Measurements from ENCODE around the gene DMXL2. TPM values are rescaled to one million over a fixed set of nuclear protein-coding genes. Genes with fewer than 3 reads are reported as not detected.
"Not testable (repeated sequence)": the region's sequence is repeated elsewhere in the genome, so short reads cannot be mapped to it uniquely, and the experiment has no call there.

Gene DMXL2
- total RNA-seq: 8.0 TPM
- long read RNA-seq, partial matches to known transcripts: 2 of 4 reads
- long read RNA-seq, other reads (novel, unspliced or antisense): 1 of 4 reads

GRCh38 chr15:51622604-51623370 lies at the start of gene DMXL2:
Gene DMXL2 (minus strand): TSS chr15:51622771. CDS start chr15:51622545, 226 bp downstream.
- intact Hi-C loops (cut with DNase I): loop anchor here (10.0 kb wide), 1 partner anchor 102 kb away; no protein-coding TSS in a partner anchor
- DNase-seq (ENCODE audit: low spot score): peak; percentile 92

- intact Hi-C loops (cut with DNase I): no loop called here
- DNase-seq (ENCODE audit: low spot score): no peak
Observed at GRCh38 chr15:51672155-51672687, 49.6 kb upstream of the DMXL2 start.

GRCh38 chr15:51669381-51669780 lies 46.8 kb upstream of the DMXL2 start:
- DNase-seq (ENCODE audit: low spot score): no peak
- intact Hi-C loops (cut with DNase I): no loop called here

- intact Hi-C loops (cut with DNase I): no loop called here
- DNase-seq (ENCODE audit: low spot score): no peak
Observed at GRCh38 chr15:51668446-51668845, 45.9 kb upstream of the DMXL2 start.

- intact Hi-C loops (cut with DNase I): no loop called here
- no peak for DNase-seq (ENCODE audit: low spot score)
Observed at GRCh38 chr15:51667478-51667877, 44.9 kb upstream of the DMXL2 start.

- intact Hi-C loops (cut with DNase I): no loop called here
Observed at GRCh38 chr15:51661072-51661471, 38.5 kb upstream of the DMXL2 start.

GRCh38 chr15:51658664-51659063 lies 36.1 kb upstream of the DMXL2 start:
- no peak for DNase-seq (ENCODE audit: low spot score)
- intact Hi-C loops (cut with DNase I): no loop called here

More at GRCh38 chr15:51661072-51661471, 38.5 kb upstream of the DMXL2 start:
- no peak for DNase-seq (ENCODE audit: low spot score)

GRCh38 chr15:51655401-51656057 lies 33.0 kb upstream of the DMXL2 start:
- DNase-seq (ENCODE audit: low spot score); intact Hi-C loops (cut with DNase I): not testable (repeated sequence)

GRCh38 chr15:51652084-51652668 lies 29.6 kb upstream of the DMXL2 start:
- intact Hi-C loops (cut with DNase I): no loop called here
- DNase-seq (ENCODE audit: low spot score): no peak

GRCh38 chr15:51649659-51650521 lies 27.3 kb upstream of the DMXL2 start:
- no peak for DNase-seq (ENCODE audit: low spot score)
- intact Hi-C loops (cut with DNase I): loop anchor here (2.0 kb wide), 1 partner anchor 127 kb away; no protein-coding TSS in a partner anchor

- intact Hi-C loops (cut with DNase I): not testable (repeated sequence)
Observed at GRCh38 chr15:51648643-51649042, 26.1 kb upstream of the DMXL2 start.

GRCh38 chr15:51648101-51648500 lies 25.5 kb upstream of the DMXL2 start:
- DNase-seq (ENCODE audit: low spot score); intact Hi-C loops (cut with DNase I): not testable (repeated sequence)

More at GRCh38 chr15:51648643-51649042, 26.1 kb upstream of the DMXL2 start:
- not testable (repeated sequence) for DNase-seq (ENCODE audit: low spot score)

- DNase-seq (ENCODE audit: low spot score): no peak
- intact Hi-C loops (cut with DNase I): no loop called here
Observed at GRCh38 chr15:51647128-51647562, 24.6 kb upstream of the DMXL2 start.

GRCh38 chr15:51642696-51643095 lies 20.1 kb upstream of the DMXL2 start:
- intact Hi-C loops (cut with DNase I): no loop called here
- no peak for DNase-seq (ENCODE audit: low spot score)

GRCh38 chr15:51641490-51642130 lies 19.0 kb upstream of the DMXL2 start:
- no peak for DNase-seq (ENCODE audit: low spot score)
- intact Hi-C loops (cut with DNase I): no loop called here

GRCh38 chr15:51634591-51635198 lies 12.1 kb upstream of the DMXL2 start:
- no peak for DNase-seq (ENCODE audit: low spot score)
- intact Hi-C loops (cut with DNase I): no loop called here

- intact Hi-C loops (cut with DNase I): loop anchor here (10.0 kb wide), 1 partner anchor 95 kb away; no protein-coding TSS in a partner anchor
- DNase-seq (ENCODE audit: low spot score): no peak
Observed at GRCh38 chr15:51629612-51630011, 7.0 kb upstream of the DMXL2 start.

GRCh38 chr15:51625236-51625635 lies 2.7 kb upstream of the DMXL2 start:
- DNase-seq (ENCODE audit: low spot score): no peak
- intact Hi-C loops (cut with DNase I): loop anchor here (10.0 kb wide), 1 partner anchor 100 kb away; no protein-coding TSS in a partner anchor

Data from cardiac septum (tissue), 1 donor.